Measurements from ENCODE around the gene TAB2. TPM values are rescaled to one million over a fixed set of nuclear protein-coding genes. Genes with fewer than 3 reads are reported as not detected.

TAB2 gene
- total and polyA plus RNA-seq, 2 donors (not counting 3 experiments of a cell fraction or from before 2014, with no cell fraction given) = 26.0 to 37.4 TPM

GRCh38 chr6:149328083-149328482 is 10.6 kb downstream of the TAB2 start:
- H3K4me1 ChIP-seq (ENCODE audit: control insufficient read depth, extremely low read depth, insufficient read depth, low read length) = no peaks in the 10 kb centered on the region
- no peaks in the 10 kb centered on the region for H3K36me3 ChIP-seq (ENCODE audit: control insufficient read depth in 2 of 2, extremely low read depth in 1 of 2, insufficient read depth in 2 of 2, low read length in 2 of 2)
- no peak overlapping the region for H3K4me3 ChIP-seq (replicated peaks in 1 of 3; ENCODE audit: insufficient read depth in 1 of 3, low read depth in 1 of 3, low read length in 3 of 3)
- no peaks in the 10 kb centered on the region for H3K9me1 ChIP-seq (replicated peaks; ENCODE audit: control insufficient read depth, extremely low read depth, insufficient read depth, low read length)
- no peaks in the 10 kb centered on the region for H3K9me3 ChIP-seq (replicated peaks; ENCODE audit: control insufficient read depth, insufficient read depth, low read length)
- FAIRE-seq = no peak
- CTCF ChIA-PET = no interaction called here
- no peak overlapping the region for H3K4me2 ChIP-seq (ENCODE audit: insufficient read depth, low read length)
- H3K9ac ChIP-seq (replicated peaks; ENCODE audit: extremely low read depth, insufficient read depth, low read length) = no peak overlapping the region
- H3K27me3 ChIP-seq (ENCODE audit: control insufficient read depth in 2 of 2, insufficient read depth in 2 of 2, low read length in 2 of 2) = no peaks in the 10 kb centered on the region
- H2AFZ ChIP-seq (ENCODE audit: low read depth, low read length) = no peak overlapping the region
- intact Hi-C loops (cut with micrococcal nuclease) (no loop called here), dilution Hi-C loops (cut with MboI; ENCODE audit: extremely low pct_ligation_motif_present, low sequenced_read_pairs) (no loop called here)
- H3K79me2 ChIP-seq (ENCODE audit: control insufficient read depth, insufficient read depth, low read length) = peaks cover 99% of the 10 kb centered on the region
- H4K20me1 ChIP-seq (replicated peaks; ENCODE audit: control insufficient read depth, extremely low read depth, insufficient read depth, low read length) = peaks cover 33% of the 10 kb centered on the region
- no TSS peak for BruUV-seq (replicated peaks)
- no peak for TF ChIP-seq POLR2AphosphoS5 (IDR thresholded peaks at IDR 0.05; ENCODE audit: insufficient read depth, low read depth, low read length)
- no peak for TF ChIP-seq GATA2 (IDR thresholded peaks at IDR 0.05; ENCODE audit: insufficient read depth, insufficient read length, low read depth, low read length)
- POLR2A ChIA-PET = no interaction called here
- H3K27ac ChIP-seq (ENCODE audit: insufficient read depth, low read depth, low read length) = no peak overlapping the region
- DNase-seq (ENCODE audit: low read depth, low spot score) = no peak

DNA sequence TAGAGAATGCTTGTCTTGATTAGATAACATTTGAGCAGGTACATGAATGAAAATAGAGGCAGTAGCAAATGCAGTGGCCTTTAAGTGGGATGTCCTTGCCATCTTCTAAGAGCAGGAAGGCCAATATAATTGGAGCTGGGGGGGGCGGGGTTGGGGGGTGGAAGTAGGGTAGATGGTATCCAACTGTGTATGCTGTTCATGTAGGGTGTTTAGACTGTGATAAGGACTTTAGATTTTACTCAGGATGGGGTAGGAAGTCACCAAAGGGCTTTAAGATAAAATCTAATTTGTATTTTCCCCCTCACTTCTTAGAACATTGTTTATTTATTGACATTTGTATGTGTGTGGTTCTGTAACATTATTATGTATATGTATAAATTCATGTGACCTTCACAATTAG is 12.0 kb downstream of the TAB2 start:
- BruUV-seq (replicated peaks) = no TSS peak
- CTCF ChIA-PET = no interaction called here
- Histone ChIP-seq H4K20me1 (replicated peaks; ENCODE audit: control insufficient read depth, extremely low read depth, insufficient read depth, low read length) (peaks cover 31% of the 10 kb centered on the region), H3K4me3 (replicated peaks in 1 of 3; ENCODE audit: insufficient read depth in 1 of 3, low read depth in 1 of 3, low read length in 3 of 3) (no peak overlapping the region), H3K9me3 (replicated peaks; ENCODE audit: control insufficient read depth, insufficient read depth, low read length) (no peaks in the 10 kb centered on the region), H3K9ac (replicated peaks; ENCODE audit: extremely low read depth, insufficient read depth, low read length) (no peak overlapping the region), H3K4me1 (ENCODE audit: control insufficient read depth, extremely low read depth, insufficient read depth, low read length) (peaks cover 12% of the 10 kb centered on the region), H3K27ac (ENCODE audit: insufficient read depth, low read depth, low read length) (no peak overlapping the region), H3K79me2 (ENCODE audit: control insufficient read depth, insufficient read depth, low read length) (peaks cover 99% of the 10 kb centered on the region), H3K36me3 (ENCODE audit: control insufficient read depth in 2 of 2, extremely low read depth in 1 of 2, insufficient read depth in 2 of 2, low read length in 2 of 2) (no peaks in the 10 kb centered on the region), H3K4me2 (ENCODE audit: insufficient read depth, low read length) (no peak overlapping the region), H3K9me1 (replicated peaks; ENCODE audit: control insufficient read depth, extremely low read depth, insufficient read depth, low read length) (no peaks in the 10 kb centered on the region), H2AFZ (ENCODE audit: low read depth, low read length) (no peak overlapping the region), H3K27me3 (ENCODE audit: control insufficient read depth in 2 of 2, insufficient read depth in 2 of 2, low read length in 2 of 2) (no peaks in the 10 kb centered on the region)
- TF ChIP-seq POLR2AphosphoS5 (IDR thresholded peaks at IDR 0.05; ENCODE audit: insufficient read depth, low read depth, low read length) (no peak), JUN (IDR thresholded peaks at IDR 0.05; ENCODE audit: borderline replicate concordance, insufficient read depth, insufficient read length, low read depth) (no peak), FOS (IDR thresholded peaks at IDR 0.05; ENCODE audit: borderline replicate concordance, insufficient read depth, low read length) (no peak), MYC (IDR thresholded peaks at IDR 0.05; ENCODE audit: low read depth, low read length) (no peak), GATA2 (IDR thresholded peaks at IDR 0.05; ENCODE audit: insufficient read depth, insufficient read length, low read depth, low read length) (no peak), EZH2 (IDR thresholded peaks at IDR 0.05; ENCODE audit: borderline replicate concordance, low read depth, low read length, severe bottlenecking) (no peak)
- TF ChIP-seq, protein P1, sequence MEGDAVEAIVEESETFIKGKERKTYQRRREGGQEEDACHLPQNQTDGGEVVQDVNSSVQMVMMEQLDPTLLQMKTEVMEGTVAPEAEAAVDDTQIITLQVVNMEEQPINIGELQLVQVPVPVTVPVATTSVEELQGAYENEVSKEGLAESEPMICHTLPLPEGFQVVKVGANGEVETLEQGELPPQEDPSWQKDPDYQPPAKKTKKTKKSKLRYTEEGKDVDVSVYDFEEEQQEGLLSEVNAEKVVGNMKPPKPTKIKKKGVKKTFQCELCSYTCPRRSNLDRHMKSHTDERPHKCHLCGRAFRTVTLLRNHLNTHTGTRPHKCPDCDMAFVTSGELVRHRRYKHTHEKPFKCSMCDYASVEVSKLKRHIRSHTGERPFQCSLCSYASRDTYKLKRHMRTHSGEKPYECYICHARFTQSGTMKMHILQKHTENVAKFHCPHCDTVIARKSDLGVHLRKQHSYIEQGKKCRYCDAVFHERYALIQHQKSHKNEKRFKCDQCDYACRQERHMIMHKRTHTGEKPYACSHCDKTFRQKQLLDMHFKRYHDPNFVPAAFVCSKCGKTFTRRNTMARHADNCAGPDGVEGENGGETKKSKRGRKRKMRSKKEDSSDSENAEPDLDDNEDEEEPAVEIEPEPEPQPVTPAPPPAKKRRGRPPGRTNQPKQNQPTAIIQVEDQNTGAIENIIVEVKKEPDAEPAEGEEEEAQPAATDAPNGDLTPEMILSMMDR (IDR thresholded peaks at IDR 0.05; ENCODE audit: extremely low read depth in 1 of 2, insufficient read depth in 1 of 2, low read depth in 1 of 2, low read length in 2 of 2) = no peak
- POLR2A ChIA-PET = no interaction called here
- DNase-seq (ENCODE audit: low read depth, low spot score) (no peak), FAIRE-seq (no peak)
- intact Hi-C loops (cut with micrococcal nuclease) (no loop called here), dilution Hi-C loops (cut with MboI; ENCODE audit: extremely low pct_ligation_motif_present, low sequenced_read_pairs) (no loop called here)

Measured in endothelial cell of umbilical vein (primary cell).